ELR (cell line): ENCODE measurements around the gene USP38.
"Not testable (repeated sequence)": the region's sequence is repeated elsewhere in the genome, so short reads cannot be mapped to it uniquely, and the experiment has no call there.

Experiments
- DNase-seq: peaks from one replicate; pipeline ENCODE4 v3.0.0-alpha.2; 2015; ENCODE audit warnings: low read depth

The USP38 gene

DNA sequence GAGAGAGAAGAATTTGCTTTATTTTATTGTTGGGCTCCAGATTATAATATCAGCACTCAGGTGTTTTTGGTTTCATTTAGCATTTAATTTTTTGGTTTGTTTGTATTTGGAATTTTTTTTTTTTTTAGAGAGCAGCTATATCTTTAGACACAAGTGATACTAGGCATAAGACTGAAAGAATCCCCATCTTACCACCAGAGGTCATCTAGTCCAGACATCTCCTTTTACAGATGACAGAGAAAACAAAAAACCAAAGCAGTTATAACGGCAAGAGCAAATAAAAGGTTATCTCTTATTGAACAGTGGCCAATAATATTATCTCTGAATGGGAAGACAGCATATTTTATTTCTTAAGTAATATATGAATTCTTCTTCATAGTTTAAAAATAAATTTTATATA lies 22.8 kb downstream of the USP38 start:
- DNase-seq, result peak; percentile 18

- no peak for DNase-seq
Measured at GRCh38 chr4:143212566-143212965, 27.8 kb downstream of the USP38 start.

DNA sequence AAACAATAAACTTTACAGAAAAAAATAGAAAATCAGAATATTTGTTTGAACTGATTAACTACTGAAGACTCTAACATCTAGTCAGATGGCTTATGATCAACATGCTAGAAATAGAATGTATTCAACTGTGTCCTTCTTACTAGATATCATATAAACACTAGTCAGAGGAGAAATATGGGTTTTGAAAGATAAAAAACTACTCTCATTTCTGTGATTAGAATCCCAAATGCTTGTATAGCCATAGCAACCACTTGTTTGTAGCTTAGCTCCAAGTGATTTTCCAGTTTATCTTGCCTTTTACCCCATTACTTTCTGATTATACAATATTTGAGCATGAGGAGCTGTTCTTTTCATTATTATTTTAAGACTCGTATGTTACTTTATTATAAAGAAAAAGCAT lies 31.2 kb downstream of the USP38 start:
- DNase-seq, result no peak

DNA sequence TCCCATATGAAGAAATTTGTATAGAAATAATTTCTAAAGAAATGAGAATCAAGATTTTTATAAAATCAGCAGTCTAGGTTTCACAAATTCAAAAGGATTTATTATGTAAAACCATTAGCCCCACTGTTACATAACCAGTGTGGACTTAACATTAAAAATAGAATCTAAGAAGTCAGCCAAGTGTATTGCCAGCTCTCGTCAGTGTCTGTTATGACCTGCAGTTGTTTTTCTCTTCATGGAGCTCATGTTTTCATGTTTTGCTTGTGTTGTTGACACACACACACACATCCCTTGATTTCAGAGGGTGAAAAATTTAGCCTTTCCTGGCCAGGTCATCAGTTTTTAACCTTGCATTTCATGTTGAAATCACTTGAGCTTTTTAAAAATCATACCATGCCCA lies 39.5 kb downstream of the USP38 start:
- no peak for DNase-seq

- no peak for DNase-seq
Measured at GRCh38 chr4:143225167-143225566, 40.5 kb downstream of the USP38 start.

DNA sequence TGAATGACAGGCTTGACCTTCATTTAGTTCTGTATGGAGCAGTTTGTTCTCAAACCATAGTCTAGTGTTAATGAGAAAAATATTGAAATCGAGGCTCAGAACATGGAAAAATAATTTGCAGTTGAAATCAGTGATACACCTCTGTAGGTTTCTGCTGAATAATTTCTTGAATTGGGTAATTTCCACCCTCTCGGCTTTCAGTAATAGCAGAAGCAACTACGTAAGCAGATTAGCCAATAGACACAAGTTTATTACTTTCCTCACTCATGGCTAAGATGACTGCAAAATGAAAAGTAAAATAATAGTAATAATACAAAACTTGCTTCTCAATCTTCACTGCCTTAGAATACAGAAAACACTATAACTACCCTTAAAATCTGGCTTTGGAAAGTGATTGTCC lies 46.0 kb downstream of the USP38 start:
- DNase-seq, result no peak

- no peak for DNase-seq
Measured at GRCh38 chr4:143232277-143232676, 47.6 kb downstream of the USP38 start.

DNA sequence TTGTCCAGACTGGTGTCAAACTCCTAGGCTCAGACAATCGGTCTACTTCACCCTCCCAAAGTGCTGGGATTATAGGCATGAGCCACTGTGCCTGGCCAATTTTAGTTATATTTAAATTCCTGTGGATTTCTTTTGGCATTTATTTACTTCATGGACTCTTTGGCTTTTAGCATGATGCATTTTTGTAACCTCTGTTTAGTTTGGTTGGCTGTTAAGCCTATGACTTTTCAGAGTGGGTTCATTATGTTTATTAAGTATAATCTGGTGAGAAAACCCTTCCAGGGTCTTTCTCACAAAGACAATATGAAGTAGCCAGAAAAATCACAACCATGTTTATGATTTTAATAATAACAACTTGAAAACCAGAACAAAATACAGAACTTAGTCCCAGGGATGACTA lies 49.4 kb downstream of the USP38 start:
- DNase-seq, result no peak

DNA sequence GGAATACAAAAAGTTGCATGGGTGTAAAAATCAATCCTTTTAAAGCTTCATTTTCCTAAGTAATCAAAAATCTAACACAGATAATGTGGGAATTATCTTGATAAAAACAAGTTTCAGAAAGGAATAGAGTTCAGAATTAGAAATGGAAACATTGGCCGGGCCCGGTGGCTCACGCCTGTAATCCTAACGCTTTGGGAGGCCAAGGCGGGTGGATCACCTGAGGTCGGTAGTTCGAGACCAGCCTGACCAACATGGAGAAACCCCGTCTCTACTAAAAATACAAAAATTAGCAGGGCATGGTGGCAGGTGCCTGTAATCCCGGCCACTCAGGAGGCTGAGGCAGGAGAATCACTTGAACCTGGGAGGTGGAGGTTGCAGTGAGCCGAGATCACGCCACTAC lies 52.5 kb downstream of the USP38 start:
- not testable (repeated sequence) for DNase-seq

DNA sequence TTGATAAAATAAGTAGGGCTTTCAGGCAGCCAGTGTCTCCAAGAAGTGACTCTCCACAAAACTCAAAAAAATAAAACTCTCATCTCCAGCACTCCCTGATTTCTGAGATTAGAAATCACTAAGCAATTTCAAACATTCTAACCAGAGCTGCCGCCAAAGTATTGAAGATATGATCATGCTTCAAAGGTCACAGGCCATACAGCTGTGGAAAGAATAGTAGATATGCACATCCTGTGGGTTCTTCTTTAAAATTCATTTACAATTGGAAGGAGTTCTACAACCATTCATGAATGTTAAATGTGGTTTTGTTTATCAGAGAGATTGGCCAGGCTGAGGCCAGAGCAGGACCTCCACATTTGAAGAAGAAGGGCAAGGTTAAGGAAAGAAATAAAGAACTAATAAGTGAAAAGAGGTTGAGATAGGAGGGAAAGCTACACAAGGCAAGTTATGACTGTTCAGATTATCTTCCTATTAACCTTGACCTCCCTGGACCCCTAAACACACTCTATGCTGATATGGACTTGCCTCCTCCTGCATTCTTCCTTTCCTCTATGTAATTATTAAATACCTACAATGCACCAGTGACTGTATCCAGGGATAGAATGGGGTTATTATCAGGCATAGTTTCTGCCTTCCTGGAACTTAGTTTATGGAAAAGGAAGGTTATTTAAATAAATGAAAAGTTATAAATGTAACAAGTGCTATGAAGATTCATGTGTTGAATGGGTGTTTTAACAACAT lies 56.4 kb downstream of the USP38 start:
- DNase-seq, result no peak

DNA sequence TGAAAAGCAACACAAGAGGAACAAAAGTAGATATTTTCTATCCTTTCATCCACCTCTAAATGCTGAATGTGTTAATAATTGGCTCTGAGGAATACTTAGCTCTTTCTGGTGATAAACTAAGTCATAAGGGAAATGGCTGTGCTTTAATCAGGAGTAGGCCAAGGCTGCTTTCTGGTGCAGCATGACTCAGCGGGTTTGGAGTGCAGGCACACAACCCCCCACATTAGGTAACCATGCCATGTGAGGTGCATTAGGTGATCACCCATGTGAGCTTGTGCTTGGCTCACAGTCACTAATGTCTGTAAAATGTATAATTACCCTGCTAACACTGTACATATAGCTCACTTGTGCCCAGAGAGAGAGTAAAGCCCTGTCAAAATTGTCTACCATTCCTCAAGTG lies 57.2 kb downstream of the USP38 start:
- no peak for DNase-seq

DNA sequence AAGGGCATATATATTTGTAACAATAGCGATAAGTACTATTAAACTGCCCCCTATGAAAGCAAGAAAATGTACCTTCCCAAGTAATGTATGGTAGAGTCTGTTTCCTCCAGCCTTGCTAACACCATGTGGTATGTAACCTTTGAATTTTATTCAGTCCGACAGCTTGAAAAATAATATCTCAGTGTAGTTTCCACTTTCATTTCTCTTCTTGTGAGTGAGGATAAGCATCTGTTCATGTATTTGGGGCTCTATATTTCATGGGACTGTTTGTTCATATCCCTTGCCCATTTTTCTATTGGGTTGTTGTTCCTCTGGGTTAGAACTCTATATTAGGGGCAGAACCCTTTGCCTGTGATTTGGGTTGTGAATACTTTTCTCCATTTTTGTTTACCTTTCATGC lies 58.3 kb downstream of the USP38 start:
- DNase-seq, result no peak

GRCh38 chr4:143246977-143247376 lies 62.3 kb downstream of the USP38 start:
- DNase-seq, result no peak

GRCh38 chr4:143247866-143248265 lies 63.1 kb downstream of the USP38 start:
- DNase-seq, result no peak

- DNase-seq, result no peak
Measured at GRCh38 chr4:143248827-143249226, 64.1 kb downstream of the USP38 start.

GRCh38 chr4:143250617-143251016 lies 65.9 kb downstream of the USP38 start:
- no peak for DNase-seq

GRCh38 chr4:143251348-143251747 lies 66.6 kb downstream of the USP38 start:
- no peak for DNase-seq

DNA sequence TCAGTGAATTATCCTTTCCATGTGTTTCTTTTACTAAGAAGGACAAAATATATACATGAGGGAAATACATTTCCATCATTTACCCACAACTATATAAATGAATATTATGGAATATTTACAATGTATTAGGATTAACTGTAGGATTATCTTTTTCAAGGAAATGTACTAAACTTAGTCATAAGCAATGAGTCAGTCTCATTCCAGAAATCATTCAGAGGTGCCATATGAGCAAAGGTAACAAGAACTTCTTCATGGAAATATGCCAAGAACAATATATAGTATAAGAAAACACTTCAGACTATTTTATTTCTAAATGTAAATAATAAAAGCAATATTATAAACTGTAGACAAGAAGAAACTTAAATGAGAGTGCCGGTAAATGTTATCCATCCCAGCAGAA lies 67.1 kb downstream of the USP38 start:
- DNase-seq, result peak; percentile 31

DNA sequence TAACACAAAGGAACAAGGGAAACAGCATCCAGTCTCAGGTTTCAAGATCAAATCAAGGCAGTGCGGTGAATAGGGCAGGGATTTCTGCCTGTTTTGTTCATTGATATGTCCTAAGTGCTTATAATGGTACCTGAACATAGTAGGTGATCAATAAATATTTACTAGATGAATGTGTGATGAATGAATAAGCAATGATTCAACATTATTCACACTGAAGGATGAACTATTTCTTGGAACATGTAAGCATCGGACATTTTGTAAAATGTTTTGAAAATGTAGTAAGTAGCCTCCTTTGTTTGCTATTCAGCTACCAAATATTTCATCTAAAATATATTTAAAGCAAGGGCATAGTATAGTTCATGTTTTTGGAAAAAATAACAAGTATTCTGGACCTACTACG lies 67.8 kb downstream of the USP38 start:
- no peak for DNase-seq

DNA sequence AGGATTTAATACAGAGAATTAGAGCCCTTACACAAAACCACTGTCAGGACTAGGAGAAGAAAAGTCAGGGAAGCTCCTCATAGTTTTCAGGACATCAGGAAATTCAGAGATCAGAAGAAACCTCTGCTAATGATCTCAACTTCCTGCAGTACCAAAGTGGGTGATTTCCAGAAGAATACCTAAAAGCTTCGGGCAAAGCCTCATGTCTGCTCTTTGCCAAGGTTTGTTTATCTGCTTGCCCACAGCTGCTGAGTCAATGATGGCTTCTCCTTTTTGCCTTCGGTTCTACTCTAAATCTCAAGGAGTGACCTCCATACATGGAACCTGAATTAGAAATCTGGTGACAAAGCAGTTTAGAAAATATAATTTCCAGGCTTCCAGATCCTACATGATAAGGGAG lies 68.4 kb downstream of the USP38 start:
- no peak for DNase-seq

- DNase-seq, result no peak
Measured at GRCh38 chr4:143254491-143255226, 69.9 kb downstream of the USP38 start.

DNA sequence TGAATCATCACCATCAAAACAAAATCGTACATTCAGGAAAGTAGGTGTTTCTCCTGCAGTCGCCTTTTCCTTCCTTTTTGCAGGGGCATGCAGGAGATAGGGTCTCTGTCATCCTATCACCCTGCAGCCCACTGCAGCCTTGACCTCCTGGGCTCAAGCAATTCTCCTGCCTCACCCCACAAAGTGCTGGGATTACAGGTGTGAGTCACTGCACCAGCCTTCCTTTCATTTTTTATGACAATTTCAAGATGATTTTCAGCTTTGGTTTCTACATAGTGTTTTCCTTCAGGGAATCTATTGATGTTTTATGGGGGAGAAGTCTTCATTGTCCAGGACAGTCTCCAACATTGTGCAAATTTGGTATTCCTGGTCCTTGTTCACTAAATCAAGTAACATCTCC lies 71.7 kb downstream of the USP38 start:
- DNase-seq, result no peak

- DNase-seq, result no peak
Measured at GRCh38 chr4:143257356-143257755, 72.6 kb downstream of the USP38 start.

- DNase-seq, result no peak
Measured at GRCh38 chr4:143260750-143261149, 76.0 kb downstream of the USP38 start.
